HFFc6 (cell line): ENCODE results near the gene PAK3. TPM values are rescaled to one million over a fixed set of nuclear protein-coding genes. Genes with fewer than 3 reads are reported as not detected.
A peak's percentile ranks its signal among the peaks of the same experiment; 100 is the strongest.

Experiments
- DNase-seq: peaks from one replicate; pipeline ENCODE4 v3.0.0-alpha.2; 2018
- H3K27ac Mint-ChIP-seq: 2 replicates; pipeline ENCODE4 v1.8.0; 2020; ENCODE audit warnings: mild to moderate bottlenecking, mixed read lengths
- H3K27me3 Mint-ChIP-seq: 2 replicates; pipeline ENCODE4 v1.8.0; 2021; ENCODE audit warnings: mild to moderate bottlenecking, moderate library complexity, mixed read lengths; ENCODE audit not compliant: insufficient read depth
- H3K36me3 Mint-ChIP-seq: 2 replicates; pipeline ENCODE4 v1.8.0; 2021; ENCODE audit warnings: low read depth, mixed read lengths
- H3K4me1 Mint-ChIP-seq: 2 replicates; pipeline ENCODE4 v1.8.0; 2020; ENCODE audit warnings: low read depth, mixed read lengths
- H3K4me3 Mint-ChIP-seq: 2 replicates; pipeline ENCODE4 v1.8.0; 2020; ENCODE audit warnings: mild to moderate bottlenecking, moderate library complexity, mixed read lengths
- H3K9me3 Mint-ChIP-seq: 2 replicates; pipeline ENCODE4 v1.8.0; 2020; ENCODE audit warnings: mild to moderate bottlenecking, mixed read lengths
- total RNA-seq, 6 experiments: library from RNA; stranded (reverse); fragmentation: NEBNext Ultra II Directional; extraction: Animal tissue kit (Norgen Biotek cat#: 25700); gene quantifications; 2 replicates in 1 of 6; 3 replicates in 5 of 6; pipeline ENCODE4 v1.2.3, GENCODE V29; 2021
- TF ChIP-seq, protein P1 (sequence below): fragments of 200-600 bp; sonication (generic); IDR thresholded peaks from 2 replicates; pipeline ENCODE4 v1.5.0; 2021; ENCODE audit warnings: antibody characterized with exemption, mild to moderate bottlenecking

PAK3 gene
- total RNA-seq, 6 experiments from 2014 or later: not detected

GRCh38 chrX:111086591-111087006, 9.4 kb upstream of the PAK3 start:
- Mint-ChIP-seq H3K36me3 (no peaks in the 10 kb centered on the region), H3K27me3 (peaks cover 3% of the 10 kb centered on the region; the same call in 1 of the 2 replicates), H3K4me1 (no peaks in the 10 kb centered on the region), H3K27ac (no peak overlapping the region), H3K4me3 (no peak overlapping the region), H3K9me3 (no peaks in the 10 kb centered on the region)
- TF ChIP-seq, protein P1, sequence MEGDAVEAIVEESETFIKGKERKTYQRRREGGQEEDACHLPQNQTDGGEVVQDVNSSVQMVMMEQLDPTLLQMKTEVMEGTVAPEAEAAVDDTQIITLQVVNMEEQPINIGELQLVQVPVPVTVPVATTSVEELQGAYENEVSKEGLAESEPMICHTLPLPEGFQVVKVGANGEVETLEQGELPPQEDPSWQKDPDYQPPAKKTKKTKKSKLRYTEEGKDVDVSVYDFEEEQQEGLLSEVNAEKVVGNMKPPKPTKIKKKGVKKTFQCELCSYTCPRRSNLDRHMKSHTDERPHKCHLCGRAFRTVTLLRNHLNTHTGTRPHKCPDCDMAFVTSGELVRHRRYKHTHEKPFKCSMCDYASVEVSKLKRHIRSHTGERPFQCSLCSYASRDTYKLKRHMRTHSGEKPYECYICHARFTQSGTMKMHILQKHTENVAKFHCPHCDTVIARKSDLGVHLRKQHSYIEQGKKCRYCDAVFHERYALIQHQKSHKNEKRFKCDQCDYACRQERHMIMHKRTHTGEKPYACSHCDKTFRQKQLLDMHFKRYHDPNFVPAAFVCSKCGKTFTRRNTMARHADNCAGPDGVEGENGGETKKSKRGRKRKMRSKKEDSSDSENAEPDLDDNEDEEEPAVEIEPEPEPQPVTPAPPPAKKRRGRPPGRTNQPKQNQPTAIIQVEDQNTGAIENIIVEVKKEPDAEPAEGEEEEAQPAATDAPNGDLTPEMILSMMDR: no peak
- DNase-seq: no peak

- H3K4me1 Mint-ChIP-seq: no peaks in the 10 kb centered on the region
- no peak for DNase-seq
- H3K27me3 Mint-ChIP-seq: no peaks in the 10 kb centered on the region; the same call in 1 of the 2 replicates
- H3K4me3 Mint-ChIP-seq: no peak overlapping the region
- no peak overlapping the region for H3K27ac Mint-ChIP-seq
- H3K36me3 Mint-ChIP-seq: no peaks in the 10 kb centered on the region
- TF ChIP-seq, protein P1: no peak
- no peaks in the 10 kb centered on the region for H3K9me3 Mint-ChIP-seq
Observed at GRCh38 chrX:111088628-111089027, 7.4 kb upstream of the PAK3 start.

GRCh38 chrX:111090458-111090857, 5.5 kb upstream of the PAK3 start:
- Mint-ChIP-seq H3K4me1 (peaks cover 2% of the 10 kb centered on the region; the same call in 1 of the 2 replicates), H3K4me3 (no peak overlapping the region), H3K36me3 (no peaks in the 10 kb centered on the region), H3K27me3 (peaks cover 5% of the 10 kb centered on the region; the same call in 1 of the 2 replicates), H3K9me3 (no peaks in the 10 kb centered on the region), H3K27ac (no peak overlapping the region)
- no peak for DNase-seq
- TF ChIP-seq, protein P1: no peak

DNA sequence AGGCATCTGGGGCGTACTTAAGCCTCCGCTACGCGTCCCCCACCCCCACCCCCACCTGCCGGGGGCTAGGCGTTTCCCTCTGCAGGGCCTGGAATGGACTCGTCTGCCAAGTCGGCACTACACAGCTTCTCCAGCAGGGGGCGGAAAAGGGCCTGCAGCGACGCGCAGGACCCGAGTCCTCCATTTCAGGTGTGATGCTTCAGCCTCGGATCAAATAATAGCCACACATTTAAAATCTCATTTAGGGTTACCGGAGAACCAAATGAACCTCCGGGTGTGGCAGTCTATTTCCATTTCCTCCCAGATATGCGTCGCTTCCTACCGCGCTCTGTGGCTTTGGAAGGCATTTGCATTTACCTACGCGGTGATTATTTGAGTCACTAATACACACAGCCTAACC, 2.9 kb downstream of the PAK3 start:
- H3K27me3 Mint-ChIP-seq: peaks cover 8% of the 10 kb centered on the region
- DNase-seq: no peak
- no peaks in the 10 kb centered on the region for H3K9me3 Mint-ChIP-seq
- TF ChIP-seq, protein P1: peak; percentile 73
- no peaks in the 10 kb centered on the region for H3K36me3 Mint-ChIP-seq
- H3K27ac Mint-ChIP-seq: no peak overlapping the region
- peaks cover 7% of the 10 kb centered on the region; the same call in 1 of the 2 replicates for H3K4me1 Mint-ChIP-seq
- no peak overlapping the region for H3K4me3 Mint-ChIP-seq

DNA sequence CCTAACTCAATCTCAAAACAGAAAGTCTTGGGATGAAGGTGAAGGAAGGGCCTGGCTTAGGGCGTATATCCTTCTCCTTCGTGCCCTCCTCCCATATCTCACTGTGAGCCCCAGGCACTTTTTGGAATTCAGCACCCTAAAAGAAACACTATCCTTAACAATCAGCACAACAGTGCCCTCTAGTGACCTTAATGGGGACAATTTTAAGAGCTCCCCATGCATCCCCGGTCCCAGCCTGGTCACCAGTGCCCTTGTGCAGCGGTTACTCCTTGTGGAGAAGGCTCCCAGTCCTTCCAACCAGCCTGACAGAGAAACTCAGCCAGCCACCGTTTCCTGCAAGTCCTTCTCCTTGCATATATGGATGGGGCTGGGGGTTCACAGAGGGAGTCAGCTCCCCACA, 4.2 kb downstream of the PAK3 start:
- Mint-ChIP-seq H3K27ac (no peak overlapping the region), H3K4me3 (no peak overlapping the region), H3K4me1 (peaks cover 7% of the 10 kb centered on the region; the same call in 1 of the 2 replicates), H3K9me3 (no peaks in the 10 kb centered on the region), H3K27me3 (peaks cover 4% of the 10 kb centered on the region), H3K36me3 (no peaks in the 10 kb centered on the region)
- TF ChIP-seq, protein P1: peak; percentile 65
- DNase-seq: peak; percentile 4

GRCh38 chrX:111101580-111101979, 5.6 kb downstream of the PAK3 start:
- Mint-ChIP-seq H3K9me3 (no peaks in the 10 kb centered on the region), H3K4me3 (no peak overlapping the region), H3K27ac (no peak overlapping the region), H3K4me1 (no peaks in the 10 kb centered on the region), H3K36me3 (no peaks in the 10 kb centered on the region), H3K27me3 (no peaks in the 10 kb centered on the region)
- TF ChIP-seq, protein P1: no peak
- DNase-seq: no peak
